Right cardiac atrium (tissue), 5 donors: ENCODE data around the gene DERL3. TPM values are rescaled to one million over a fixed set of nuclear protein-coding genes. Genes with fewer than 3 reads are reported as not detected.

Experiments used
- ATAC-seq, 2 donors: fragments of 200-7000 bp; cut with Tn5 transposase; one replicate each; pipeline versions ENCODE4 v1.8.0 to v1.9.1; 2020; ENCODE audit warnings: moderate library complexity in 2 of 2, mild to moderate bottlenecking in 1 of 2
- DNase-seq, 3 donors: peaks; one replicate each; pipeline ENCODE4 v3.0.0-alpha.2; 2020
- H3K27ac ChIP-seq: one replicate; pipeline ENCODE4 v1.5.1; 2013; ENCODE audit warnings: mild to moderate bottlenecking, low read length, control low read depth, moderate library complexity
- H3K27me3 ChIP-seq: one replicate; pipeline ENCODE4 v1.6.1; 2013; ENCODE audit not compliant: control insufficient read depth, insufficient read depth
- H3K4me1 ChIP-seq: one replicate; pipeline ENCODE4 v1.6.1; 2013; ENCODE audit warnings: low read length; ENCODE audit not compliant: control insufficient read depth, insufficient read depth
- H3K4me3 ChIP-seq: one replicate; pipeline ENCODE4 v1.5.1; 2013; ENCODE audit warnings: low read length, control low read depth
- H3K9me3 ChIP-seq: one replicate; pipeline ENCODE4 v1.6.1; 2013; ENCODE audit warnings: low read length; ENCODE audit not compliant: control insufficient read depth
- WGBS: extraction: QIAGEN DNeasy Blood & Tissue Kit; methylation state at CpG from one replicate; pipeline ENCODE4 v1.1.7; 2013; 5-methylcytosine and 5-hydroxymethylcytosine counted together
- intact Hi-C, 4 donors: fragments of 100-400 bp; cut with DNase I; formaldehyde crosslinking; loops; one replicate each; pipeline versions ENCODE4 v1.11.0 to v1.14.0; 2022 to 2023
- polyA plus RNA-seq: library from polyadenylated mRNA; stranded (reverse); fragments of 200-250 nt; gene quantifications from one replicate; pipeline ENCODE4 v1.2.3, GENCODE V29; 2013
- total RNA-seq, 4 donors: library from RNA; stranded (reverse); fragmentation: NEBNext Ultra II Directional; extraction: Animal tissue kit (Norgen Biotek cat#: 25700); gene quantifications; one replicate each; pipeline ENCODE4 v1.2.1, GENCODE V29; 2021
- donor health status: healthy with polysubstance abuse.
- donor health status: DM: no; HTN: yes; CAD: no.
- donor health status: DM: no; HTN: no; CAD: no.
- donor health status: DM: no; HTN: yes; CAD: no; lungs with severe emphysema.
- donor health status: DM: yes; HTN: yes; CAD: no.

The DERL3 gene
- total and polyA plus RNA-seq, 5 donors = 5.0 to 11.6 (median 6.9) TPM

- ATAC-seq (peak; percentile 75 to 76), DNase-seq (peak; percentile 55 to 78 (median 73))
- peak overlapping the region; percentile 82 for H3K27ac ChIP-seq
- 81% methylated on average over 10 of the region's 10 CpGs for WGBS
- H3K4me1 ChIP-seq = peaks cover 5% of the 10 kb centered on the region
- H3K9me3 ChIP-seq = no peaks in the 10 kb centered on the region
- H3K27me3 ChIP-seq = no peaks in the 10 kb centered on the region
- intact Hi-C loops = no loop called here
- no peak overlapping the region for H3K4me3 ChIP-seq
These were observed 9.8 kb downstream of the DERL3 start for GRCh38 chr22:23828800-23829680.

DNA sequence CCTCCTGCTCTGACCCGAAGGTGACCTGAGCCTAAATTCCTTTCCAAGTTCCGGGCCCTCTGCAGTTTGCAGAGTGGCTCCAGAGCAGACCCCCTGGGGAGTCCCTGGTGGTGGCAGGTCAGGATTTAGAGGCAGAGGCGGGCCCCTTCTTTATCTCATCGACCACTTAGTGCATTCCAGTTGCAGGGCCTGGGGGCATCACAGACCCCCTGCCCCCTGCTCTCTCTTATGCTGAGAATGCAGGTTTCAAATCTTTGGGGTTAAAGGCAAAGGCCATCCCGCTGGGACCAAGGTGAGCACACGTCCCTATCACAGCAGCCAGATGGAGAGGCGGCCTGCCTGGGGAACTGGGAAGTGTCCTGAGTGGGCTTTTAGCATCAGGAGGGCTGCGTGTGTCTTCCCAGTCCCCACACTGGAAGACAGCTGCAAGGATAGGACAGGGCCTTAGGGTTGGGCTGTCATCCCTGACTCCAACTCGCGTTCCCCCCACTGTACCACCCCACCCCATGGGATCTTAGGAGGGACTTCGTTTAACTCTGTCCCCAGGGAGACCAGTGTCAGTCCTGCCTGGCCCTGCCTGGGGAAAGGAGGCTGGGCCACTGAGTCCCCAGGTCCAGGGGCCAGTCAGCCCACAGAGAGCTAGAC lies 11.3 kb downstream of the DERL3 start:
- ATAC-seq (no peak), DNase-seq (peak in 1 of 3 donors; percentile 7)
- Histone ChIP-seq H3K9me3 (no peaks in the 10 kb centered on the region), H3K4me1 (peaks cover 11% of the 10 kb centered on the region), H3K27me3 (no peaks in the 10 kb centered on the region), H3K27ac (peak overlapping the region; percentile 12), H3K4me3 (no peak overlapping the region)
- 72% methylated on average over 11 of the region's 11 CpGs for WGBS
- intact Hi-C loops = no loop called here

GRCh38 chr22:23826510-23827350 lies 12.1 kb downstream of the DERL3 start:
- no peak overlapping the region for H3K4me3 ChIP-seq
- H3K27ac ChIP-seq = peak overlapping the region; percentile 30
- no peaks in the 10 kb centered on the region for H3K27me3 ChIP-seq
- no peaks in the 10 kb centered on the region for H3K9me3 ChIP-seq
- WGBS = 74% methylated on average over 15 of the region's 15 CpGs
- peaks cover 11% of the 10 kb centered on the region for H3K4me1 ChIP-seq
- intact Hi-C loops = no loop called here
- DNase-seq (peak in 1 of 3 donors; percentile 62), ATAC-seq (peak in 1 of 2 donors; percentile 5)

- WGBS = 91% methylated on average over 12 of the region's 12 CpGs
- Histone ChIP-seq H3K9me3 (no peaks in the 10 kb centered on the region), H3K4me1 (peaks cover 11% of the 10 kb centered on the region), H3K27me3 (no peaks in the 10 kb centered on the region), H3K4me3 (no peak overlapping the region), H3K27ac (no peak overlapping the region)
- DNase-seq (peak in 1 of 3 donors; percentile 23), ATAC-seq (no peak)
- intact Hi-C loops = no loop called here
These were observed 13.4 kb downstream of the DERL3 start for GRCh38 chr22:23825246-23825905.

- no peaks in the 10 kb centered on the region for H3K9me3 ChIP-seq
- no peak for ATAC-seq
- H3K27ac ChIP-seq = peak overlapping the region; percentile 88
- 81% methylated on average over 13 of the region's 13 CpGs for WGBS
- no peaks in the 10 kb centered on the region for H3K27me3 ChIP-seq
- peak in 1 of 3 donors; percentile 51 for DNase-seq
- no peak overlapping the region for H3K4me3 ChIP-seq
- intact Hi-C loops = no loop called here
- H3K4me1 ChIP-seq = peaks cover 11% of the 10 kb centered on the region
These were observed 14.1 kb downstream of the DERL3 start for GRCh38 chr22:23824476-23825245.

DNA sequence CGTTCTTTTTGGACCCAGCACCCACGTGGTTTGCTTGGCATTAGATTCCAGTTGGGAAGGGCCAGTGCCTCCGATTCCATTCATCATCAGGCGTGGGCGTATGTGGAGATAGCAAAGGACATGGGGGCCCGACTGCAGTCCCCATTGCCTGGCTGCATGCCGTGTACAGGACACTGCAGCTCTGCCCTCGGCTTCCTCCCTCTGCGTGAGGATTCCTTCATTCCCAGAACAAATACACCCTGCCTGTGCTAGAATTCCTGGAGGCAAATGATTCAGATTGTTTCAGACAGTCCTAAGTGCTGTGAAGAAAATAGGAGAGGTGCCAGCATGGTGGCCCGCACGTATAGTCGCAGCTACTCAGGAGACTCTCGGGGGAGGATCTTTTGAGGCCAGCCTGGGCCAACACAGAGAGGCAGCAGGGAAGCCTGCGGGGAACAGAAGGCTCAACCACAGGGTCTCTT lies 15.4 kb downstream of the DERL3 start:
- Histone ChIP-seq H3K4me1 (peaks cover 7% of the 10 kb centered on the region), H3K27ac (peak overlapping the region; percentile 88), H3K4me3 (no peak overlapping the region), H3K27me3 (no peaks in the 10 kb centered on the region), H3K9me3 (no peaks in the 10 kb centered on the region)
- peak; percentile 54 for ATAC-seq
- WGBS = 39% methylated on average over 14 of the region's 14 CpGs
- intact Hi-C loops = no loop called here
- peak in 2 of 3 donors; percentile 74 to 76 for DNase-seq

GRCh38 chr22:23822101-23822671 lies 16.6 kb downstream of the DERL3 start:
- Histone ChIP-seq H3K9me3 (no peaks in the 10 kb centered on the region), H3K4me3 (no peak overlapping the region), H3K27me3 (no peaks in the 10 kb centered on the region), H3K27ac (peak overlapping the region; percentile 72), H3K4me1 (peaks cover 7% of the 10 kb centered on the region)
- ATAC-seq = peak in 1 of 2 donors; percentile 25
- DNase-seq = peak in 1 of 3 donors; percentile 48
- intact Hi-C loops = no loop called here
- 65% methylated on average over 6 of the region's 6 CpGs for WGBS

DNA sequence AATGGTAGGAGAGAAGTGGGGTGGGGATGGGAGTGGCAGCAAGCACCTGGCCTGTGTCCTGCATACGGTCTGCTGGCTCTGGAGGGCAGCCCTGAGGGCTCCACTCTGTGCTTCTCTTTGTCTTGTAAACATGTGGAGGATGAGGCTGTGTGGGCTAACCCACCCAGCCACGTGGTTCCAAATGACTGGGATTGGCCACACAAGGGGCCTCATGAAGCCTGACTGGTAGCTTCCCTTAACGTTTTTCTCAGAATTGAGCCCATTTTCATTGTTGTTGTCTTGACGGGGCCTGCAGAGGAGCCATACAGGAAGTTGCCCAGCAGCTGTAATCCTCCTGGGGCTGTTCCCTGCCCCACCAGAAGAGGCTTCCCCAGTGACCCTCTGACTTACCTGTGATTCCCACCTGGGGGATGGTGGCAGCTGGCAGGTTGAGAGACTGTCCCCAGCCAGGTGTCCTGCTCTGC lies 18.0 kb downstream of the DERL3 start:
- Histone ChIP-seq H3K4me1 (peaks cover 7% of the 10 kb centered on the region), H3K27ac (no peak overlapping the region), H3K9me3 (no peaks in the 10 kb centered on the region), H3K27me3 (no peaks in the 10 kb centered on the region), H3K4me3 (no peak overlapping the region)
- intact Hi-C loops = no loop called here
- WGBS = 53% methylated on average over 4 of the region's 4 CpGs
- ATAC-seq (no peak), DNase-seq (peak in 1 of 3 donors; percentile 10)

DNA sequence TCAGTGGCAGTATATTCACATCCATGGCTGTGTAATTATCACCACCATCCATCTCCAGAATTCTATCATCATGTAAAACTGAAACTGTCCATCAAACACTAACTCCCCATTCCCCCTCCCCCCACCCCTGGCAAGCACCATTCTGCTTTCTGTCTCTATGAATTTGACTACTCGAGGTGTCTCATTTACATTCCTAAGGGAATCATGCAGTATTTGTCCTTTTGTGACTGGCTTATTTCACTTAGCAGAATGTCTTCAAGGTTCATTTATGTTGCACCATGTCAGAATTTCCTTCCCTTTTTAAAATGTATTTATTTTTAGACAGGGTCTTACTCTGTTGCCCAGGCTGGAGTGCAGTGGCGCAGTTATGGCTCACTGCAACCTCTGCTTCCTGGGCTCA lies 20.3 kb downstream of the DERL3 start:
- Histone ChIP-seq H3K4me1 (peaks cover 4% of the 10 kb centered on the region), H3K27me3 (no peaks in the 10 kb centered on the region), H3K9me3 (no peaks in the 10 kb centered on the region), H3K27ac (no peak overlapping the region), H3K4me3 (no peak overlapping the region)
- intact Hi-C loops = no loop called here
- DNase-seq = no peak
- 92% methylated on average over 2 of the region's 2 CpGs for WGBS
- no peak for ATAC-seq
